Neutrophil (primary cell): ENCODE measurements around the gene RAD51B.

ENCODE experiments used
- H3K27ac ChIP-seq: fragments of 200-600 bp; sonication (generic); 2 replicates; pipeline ENCODE4 v1.5.1; 2016; ENCODE audit warnings: mild to moderate bottlenecking, moderate library complexity
- H3K27me3 ChIP-seq: fragments of 200-600 bp; sonication (generic); 2 replicates; pipeline ENCODE4 v1.6.0; 2016; ENCODE audit warnings: mild to moderate bottlenecking
- H3K36me3 ChIP-seq: fragments of 200-600 bp; sonication (generic); 2 replicates; pipeline ENCODE4 v1.5.1; 2017
- H3K4me1 ChIP-seq, 2 experiments: fragments of 200-600 bp in 1 of 2; sonication (generic) in 1 of 2; 1 replicate in 1 of 2; 2 replicates in 1 of 2; pipeline versions ENCODE4 v1.5.1 to v1.6.1; 2013 to 2016; ENCODE audit warnings: low read depth in 1 of 2, low read length in 1 of 2, mild to moderate bottlenecking in 1 of 2, moderate library complexity in 1 of 2; ENCODE audit not compliant: control insufficient read depth in 1 of 2, insufficient read depth in 1 of 2
- H3K4me3 ChIP-seq, 2 experiments: fragments of 200-600 bp in 1 of 2; sonication (generic) in 1 of 2; 1 replicate in 1 of 2; 2 replicates in 1 of 2; pipeline ENCODE4 v1.5.1; 2013 to 2016; ENCODE audit warnings: low read depth in 1 of 2, low read length in 1 of 2, mild to moderate bottlenecking in 1 of 2, moderate library complexity in 1 of 2
- H3K9me3 ChIP-seq: fragments of 200-600 bp; sonication (generic); 2 replicates; pipeline ENCODE4 v1.5.1; 2016
- CTCF ChIP-seq: fragments of 200-600 bp; sonication (generic); IDR thresholded peaks from 2 replicates; pipeline ENCODE4 v1.5.1; 2016; ENCODE audit warnings: antibody characterized with exemption

Gene RAD51B

DNA sequence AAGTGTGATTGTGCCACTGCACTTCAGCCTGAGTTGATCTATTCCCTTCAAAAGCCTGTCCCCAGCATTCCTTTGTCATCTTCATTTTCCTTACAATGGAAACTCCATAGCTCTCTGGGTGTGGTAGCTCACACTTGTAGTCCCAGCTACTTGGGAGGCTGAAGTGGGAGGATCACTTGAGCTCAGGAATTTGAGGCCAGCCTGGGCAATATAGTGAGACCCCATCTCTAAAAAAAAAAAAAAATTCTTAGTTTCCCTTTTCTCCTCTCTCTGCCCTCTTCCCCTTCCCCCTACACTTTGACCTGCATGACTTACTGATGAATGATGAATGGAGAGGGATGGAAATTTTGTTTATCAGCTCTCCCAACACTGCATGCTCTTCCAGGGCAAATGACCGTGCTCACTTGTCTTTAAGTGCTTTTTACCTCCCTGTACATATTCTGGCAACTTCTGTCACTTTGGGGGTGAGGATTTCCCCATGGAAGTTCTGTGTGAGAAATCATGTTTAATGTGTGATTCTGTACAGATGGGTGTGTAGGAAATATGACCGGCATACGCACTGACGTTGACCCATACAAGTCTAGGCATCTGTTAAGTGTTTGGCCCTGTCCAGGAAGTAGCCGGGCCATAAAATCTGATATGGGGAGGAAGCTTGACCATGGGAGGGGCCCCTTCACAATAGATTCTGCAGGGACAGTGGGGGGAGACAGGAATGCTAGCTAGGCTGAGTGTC lies 907.9 kb downstream of the RAD51B start:
- H3K9me3 ChIP-seq, result no peaks in the 10 kb centered on the region
- no peak overlapping the region for H3K27ac ChIP-seq
- peaks cover 28% of the 10 kb centered on the region for H3K27me3 ChIP-seq
- peaks cover 43 to 49% of the 10 kb centered on the region in 2 experiments for H3K4me1 ChIP-seq
- no peak overlapping the region for H3K4me3 ChIP-seq
- no peak for TF ChIP-seq CTCF
- H3K36me3 ChIP-seq, result no peaks in the 10 kb centered on the region

- no peak for TF ChIP-seq CTCF
- Histone ChIP-seq H3K36me3 (no peaks in the 10 kb centered on the region), H3K4me1 (peaks cover 53 to 59% of the 10 kb centered on the region in 2 experiments)
These were observed 908.9 kb downstream of the RAD51B start for GRCh38 chr14:68728342-68729106.

DNA sequence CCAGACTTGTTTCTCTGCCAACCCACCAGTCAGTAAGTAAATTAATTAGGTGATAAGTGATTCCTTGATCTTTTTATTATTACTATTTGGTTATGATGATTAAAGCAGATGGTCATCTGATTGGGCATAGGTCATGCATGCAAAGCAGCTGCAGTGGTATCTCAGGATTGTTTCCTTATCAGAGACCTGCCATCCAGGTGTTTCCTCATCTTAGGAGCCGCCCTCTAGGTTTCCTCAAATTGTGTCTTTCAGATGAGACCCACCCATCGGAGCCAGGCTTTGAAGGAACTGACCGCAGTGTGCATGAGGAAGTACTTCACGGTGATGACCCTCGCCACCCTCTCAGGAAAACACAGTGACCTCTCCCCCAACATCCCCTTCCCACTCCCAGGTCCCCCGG lies 910.0 kb downstream of the RAD51B start:
- Histone ChIP-seq H3K27ac (peak overlapping the region; percentile 100), H3K27me3 (peaks cover 20% of the 10 kb centered on the region), H3K36me3 (no peaks in the 10 kb centered on the region), H3K4me3 (peak overlapping the region; percentile 1 to 15), H3K4me1 (peaks cover 64 to 69% of the 10 kb centered on the region in 2 experiments), H3K9me3 (no peaks in the 10 kb centered on the region)
- TF ChIP-seq CTCF, result no peak

More at GRCh38 chr14:68728342-68729106, 908.9 kb downstream of the RAD51B start:
- Histone ChIP-seq H3K9me3 (no peaks in the 10 kb centered on the region), H3K27me3 (peaks cover 20% of the 10 kb centered on the region), H3K4me3 (no peak overlapping the region), H3K27ac (no peak overlapping the region)

DNA sequence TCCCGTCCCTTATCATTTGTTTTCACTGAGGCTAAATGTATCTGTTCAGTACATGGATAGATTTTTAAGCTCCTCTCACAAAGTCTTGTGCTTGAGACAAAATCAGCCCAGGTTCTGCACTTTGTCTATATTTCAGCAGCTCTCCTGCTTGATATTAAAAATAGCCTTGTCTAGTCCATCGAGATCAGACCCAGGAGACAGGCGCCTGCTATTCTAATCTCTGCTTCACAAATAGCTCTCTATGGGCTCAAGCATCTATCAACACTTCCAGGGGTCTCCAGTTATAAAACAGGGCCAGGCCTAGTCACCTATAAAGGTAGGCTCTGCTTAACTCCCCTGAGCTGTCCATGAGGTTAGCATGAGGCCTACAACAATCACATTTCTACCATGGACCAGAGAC lies 910.8 kb downstream of the RAD51B start:
- Histone ChIP-seq H3K4me1 (peaks cover 72 to 77% of the 10 kb centered on the region in 2 experiments), H3K27ac (peak overlapping the region; percentile 100), H3K27me3 (peaks cover 20% of the 10 kb centered on the region), H3K4me3 (peak overlapping the region in 1 of 2 experiments; percentile 15), H3K9me3 (no peaks in the 10 kb centered on the region), H3K36me3 (no peaks in the 10 kb centered on the region)
- no peak for TF ChIP-seq CTCF

- H3K27ac ChIP-seq, result peak overlapping the region; percentile 100
- peak overlapping the region in 1 of 2 experiments; percentile 22 for H3K4me3 ChIP-seq
- no peak for TF ChIP-seq CTCF
- peaks cover 77 to 83% of the 10 kb centered on the region in 2 experiments for H3K4me1 ChIP-seq
- no peaks in the 10 kb centered on the region for H3K36me3 ChIP-seq
- H3K27me3 ChIP-seq, result peaks cover 20% of the 10 kb centered on the region
- H3K9me3 ChIP-seq, result no peaks in the 10 kb centered on the region
These were observed 911.3 kb downstream of the RAD51B start for GRCh38 chr14:68730811-68731425.
